HepG2 (cell line): Measurements from ENCODE around the gene KCNMB2. TPM values are rescaled to one million over a fixed set of nuclear protein-coding genes. Genes with fewer than 3 reads are reported as not detected.

Source experiments
- ATAC-seq: fragments of 200-7000 bp; cut with Tn5 transposase; 3 replicates; pipeline ENCODE4 v1.9.1; 2020; ENCODE audit warnings: mild to moderate bottlenecking, moderate library complexity
- BruUV-seq: library from RNA; stranded (reverse); fragments of 400-500 nt; replicated peaks from 2 replicates; lab custom pipeline; 2021; lab: Mats Ljungman, UMichigan
- CTCF ChIA-PET: fragments of 300-600 bp; formaldehyde crosslinking; extraction: SDS; loops from one replicate; lab custom pipeline; 2021; ENCODE audit warnings: low total read pairs, inconsistent platforms, low intra/inter-chr PET ratio; lab: Yijun Ruan, JAX
- POLR2A ChIA-PET: fragments of 350-600 bp; sonication (Branson Sonifier 250); formaldehyde crosslinking; loops from one replicate; lab custom pipeline; 2020; ENCODE audit warnings: antibody characterized with exemption, inconsistent platforms; lab: Yijun Ruan, JAX
- DNase-seq: peaks from one replicate; pipeline ENCODE4 v3.0.0-alpha.2; 2015; ENCODE audit warnings: low spot score
- FAIRE-seq: peaks from 3 replicates; lab custom pipeline; 2011; peaks lifted over from hg19 to GRCh38; lab: Jason Lieb, UNC
- H2AFZ ChIP-seq: one replicate; pipeline ENCODE4 v1.6.1; 2011; ENCODE audit warnings: low read length, inconsistent platforms
- H3K27ac ChIP-seq: fragments of 300-600 bp; 3 replicates; pipeline ENCODE4 v1.8.0; 2011; ENCODE audit warnings: mixed run types, mild to moderate bottlenecking, mixed read lengths, low read length, inconsistent platforms; ENCODE audit not compliant: insufficient read depth; ENCODE audit errors: extremely low read length
- H3K27me3 ChIP-seq, 2 experiments: fragments of 200-600 bp in 1 of 2; 2 replicates in 1 of 2; 3 replicates in 1 of 2; pipeline versions ENCODE4 v1.6.0 to v1.8.0; 2011; ENCODE audit warnings: low read length in 2 of 2, mild to moderate bottlenecking in 2 of 2, moderate library complexity in 2 of 2, inconsistent platforms in 1 of 2; ENCODE audit not compliant: insufficient read depth in 2 of 2, control insufficient read depth in 1 of 2
- H3K36me3 ChIP-seq, 2 experiments: fragments of 200-600 bp in 1 of 2; replicated peaks in 1 of 2; 2 replicates in 1 of 2; 3 replicates in 1 of 2; pipeline versions ENCODE4 v1.5.1 to v1.8.0; 2011; ENCODE audit warnings: low read length in 2 of 2, inconsistent platforms in 1 of 2; ENCODE audit not compliant: insufficient read depth in 2 of 2, control insufficient read depth in 1 of 2
- H3K4me1 ChIP-seq: 2 replicates; pipeline ENCODE4 v1.5.1; 2012; ENCODE audit warnings: low read length, inconsistent platforms; ENCODE audit not compliant: insufficient read depth
- H3K4me2 ChIP-seq: 2 replicates; pipeline ENCODE4 v1.6.0; 2011; ENCODE audit warnings: low read depth, low read length, inconsistent platforms
- H3K4me3 ChIP-seq, 3 experiments: fragments of 200-600 bp in 1 of 3; sonication (generic), shearing (Covaris generic) in 1 of 3; replicated peaks in 1 of 3; 2 replicates each; pipeline ENCODE4 v1.5.1; 2011 to 2016; ENCODE audit warnings: low read length in 3 of 3, inconsistent platforms in 2 of 3, low read depth in 2 of 3, mild to moderate bottlenecking in 2 of 3, control low read depth in 1 of 3, mixed read lengths in 1 of 3; ENCODE audit not compliant: insufficient read depth in 1 of 3
- H3K79me2 ChIP-seq: one replicate; pipeline ENCODE4 v1.6.1; 2011; ENCODE audit warnings: low read length, inconsistent platforms; ENCODE audit not compliant: insufficient read depth
- H3K9ac ChIP-seq: 2 replicates; pipeline ENCODE4 v1.6.0; 2011; ENCODE audit warnings: mild to moderate bottlenecking, low read depth, low read length, inconsistent platforms; ENCODE audit not compliant: insufficient read depth
- H3K9me3 ChIP-seq: 2 replicates; pipeline ENCODE4 v1.5.1; 2012; ENCODE audit warnings: mild to moderate bottlenecking, low read length
- H4K20me1 ChIP-seq: 2 replicates; pipeline ENCODE4 v1.6.0; 2011; ENCODE audit warnings: inconsistent platforms, mild to moderate bottlenecking, low read length, moderate library complexity; ENCODE audit not compliant: insufficient read depth
- FOXC1 ChIP-seq: sonication (generic); formaldehyde crosslinking; IDR thresholded peaks from 2 replicates; pipeline ENCODE4 v1.8.0; 2022; ENCODE audit warnings: mild to moderate bottlenecking, missing genetic modification reagents, borderline replicate concordance
- MAFF ChIP-seq: IDR thresholded peaks from 2 replicates; pipeline ENCODE4 v1.6.1; 2011; ENCODE audit warnings: low read depth, low read length, improper control_type of control experiment
- MAFK ChIP-seq, 2 experiments: IDR thresholded peaks in 1 of 2; conservative IDR thresholded peaks in 1 of 2; 2 replicates each; pipeline ENCODE4 v1.6.1; 2011; ENCODE audit warnings: improper control_type of control experiment in 2 of 2, low read length in 2 of 2
- RCOR2 ChIP-seq: IDR thresholded peaks from 2 replicates; pipeline ENCODE4 v1.6.1; 2016; ENCODE audit warnings: missing biosample characterization, missing genetic modification reagents
- SALL2 ChIP-seq: sonication (generic); formaldehyde crosslinking; IDR thresholded peaks from 2 replicates; pipeline ENCODE4 v1.8.1; 2023; ENCODE audit warnings: mild to moderate bottlenecking, missing genetic modification reagents, inconsistent platforms
- ZNF274 ChIP-seq: sonication (generic); formaldehyde crosslinking; IDR thresholded peaks from 2 replicates; pipeline ENCODE4 v1.5.1; 2020; ENCODE audit warnings: mild to moderate bottlenecking, missing genetic modification reagents
- ZNF775 ChIP-seq: sonication (generic); formaldehyde crosslinking; IDR thresholded peaks from 2 replicates; pipeline ENCODE4 v1.4.0; 2020; ENCODE audit warnings: missing genetic modification reagents, mild to moderate bottlenecking, moderate library complexity, borderline replicate concordance
- WGBS: methylation state at CpG from one replicate; pipeline ENCODE4 v1.1.6; 2017; ENCODE audit warnings: low lambda C conversion rate; 5-methylcytosine and 5-hydroxymethylcytosine counted together
- in situ Hi-C: cut with HindIII; loops from 2 replicates; pipeline ENCODE4 v1.10.0; 2017; ENCODE audit warnings: low pct_unique_long_range_greater_than_20kb; ENCODE audit not compliant: extremely low pct_ligation_motif_present
- intact Hi-C: fragments of 100-400 bp; cut with micrococcal nuclease; formaldehyde crosslinking; loops from one replicate; pipeline ENCODE4 v1.10.0; 2022; ENCODE audit not compliant: unreplicated experiment
- polyA plus RNA-seq, 8 experiments: library from polyadenylated mRNA; depleted of rRNA in 3 of 8; stranded (reverse) in 7 of 8; unstranded in 1 of 8; fragments of >200 nt; fragmentation: Illumina TruSeq in 4 of 8; extraction: Trizol in 4 of 8; gene quantifications; 2 replicates each; pipeline versions ENCODE4 v1.2.1 to v1.2.3, GENCODE V29; 2011 to 2016; ENCODE audit warnings: low read depth in 4 of 8, missing spikeins in 1 of 8, mixed read lengths in 1 of 8; ENCODE audit not compliant: insufficient read depth in 1 of 8
- total RNA-seq, 5 experiments: library from RNA; depleted of rRNA; stranded (reverse); fragments of >200 nt; fragmentation: Illumina TruSeq; extraction: Trizol; gene quantifications; 2 replicates each; pipeline ENCODE4 v1.2.3, GENCODE V29; 2016; ENCODE audit warnings: low read depth in 1 of 5
- TF ChIP-seq, protein P1 (sequence below): IDR thresholded peaks from 2 replicates; pipeline ENCODE4 v1.6.1; 2016; ENCODE audit warnings: mild to moderate bottlenecking, missing biosample characterization, missing genetic modification reagents

The KCNMB2 gene
- total and polyA plus RNA-seq, 2 of the 13 experiments (the other 11 are each of a cell fraction or from before 2014, with no cell fraction given), result not detected

GRCh38 chr3:178752843-178753242, 216.6 kb downstream of the KCNMB2 start:
- Histone ChIP-seq H3K79me2 (no peaks in the 10 kb centered on the region), H3K4me2 (no peak overlapping the region), H3K36me3 (no peaks in the 10 kb centered on the region), H4K20me1 (no peaks in the 10 kb centered on the region), H2AFZ (no peak overlapping the region), H3K27ac (no peak overlapping the region), H3K9ac (no peak overlapping the region), H3K4me3 (no peak overlapping the region), H3K4me1 (no peaks in the 10 kb centered on the region), H3K27me3 (no peaks in the 10 kb centered on the region; a peak in 1 of 5 replicates), H3K9me3 (no peaks in the 10 kb centered on the region)
- DNase-seq (no peak), FAIRE-seq (no peak), ATAC-seq (no peak)
- WGBS, result 25% methylated on average over 2 of the region's 2 CpGs
- TF ChIP-seq MAFF (peak; percentile 71), SALL2 (CRISPR knock-in tag) (no peak), RCOR2 (no peak), MAFK (conservative IDR thresholded peaks at IDR 0.05 in 1 of 2, IDR thresholded peaks at IDR 0.05 in 1 of 2; ENCODE audit: low read length in 2 of 2) (peak; percentile 65 to 76), FOXC1 (CRISPR knock-in tag) (no peak)
- no TSS peak for BruUV-seq
- ChIA-PET CTCF (no interaction called here), POLR2A (no interaction called here)
- intact Hi-C loops, result no loop called here
- in situ Hi-C loops, result no loop called here

DNA sequence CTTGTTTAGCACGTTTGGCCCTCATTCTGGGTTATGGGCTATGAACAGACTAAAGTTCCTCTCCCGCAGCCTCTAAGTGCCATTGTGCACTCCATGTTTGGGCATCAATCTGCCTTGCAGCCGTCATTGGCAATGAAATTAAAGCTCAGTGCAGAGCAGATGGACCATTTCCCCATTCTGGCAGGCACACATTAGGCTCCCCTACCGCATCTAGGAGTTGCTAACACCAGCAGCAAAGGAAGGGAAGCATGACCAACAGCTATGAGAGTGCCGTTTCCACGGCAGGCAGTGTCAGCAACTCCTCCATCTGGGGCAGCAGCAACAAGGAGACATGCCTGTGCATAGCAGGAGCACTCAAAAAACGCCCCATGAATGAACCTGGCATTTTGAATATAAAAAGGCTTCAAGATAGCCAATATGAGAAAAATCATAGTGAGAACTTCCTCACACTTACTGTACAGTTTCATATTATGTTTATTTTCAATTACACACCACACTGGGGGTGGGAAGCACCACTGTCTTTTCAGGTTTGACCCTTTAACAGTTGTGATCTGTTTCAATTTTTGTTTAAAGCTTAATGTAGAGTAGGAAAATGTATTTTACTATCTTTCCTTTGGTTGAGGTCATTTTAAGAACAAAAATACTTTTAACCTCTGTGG, 218.7 kb downstream of the KCNMB2 start:
- CTCF ChIA-PET, result no interaction called here
- in situ Hi-C loops, result no loop called here

More for the DNA sequence above, 218.7 kb downstream of the KCNMB2 start:
- H3K4me3 ChIP-seq, result no peak overlapping the region
- H3K9ac ChIP-seq, result no peak overlapping the region
- H3K27ac ChIP-seq, result no peak overlapping the region
- intact Hi-C loops, result no loop called here
- H3K4me2 ChIP-seq, result no peak overlapping the region
- H3K27me3 ChIP-seq, result no peaks in the 10 kb centered on the region; a peak in 1 of 5 replicates
- no peak overlapping the region for H2AFZ ChIP-seq
- no peaks in the 10 kb centered on the region for H3K9me3 ChIP-seq
- 0% methylated on average over 3 of the region's 7 CpGs for WGBS
- H3K4me1 ChIP-seq, result no peaks in the 10 kb centered on the region
- H3K79me2 ChIP-seq, result no peaks in the 10 kb centered on the region
- DNase-seq, result no peak
- POLR2A ChIA-PET, result no interaction called here
- ATAC-seq, result no peak
- no peak for TF ChIP-seq ZNF274 (CRISPR knock-in tag)
- TF ChIP-seq ZNF775, result no peak
- TF ChIP-seq, protein P1, sequence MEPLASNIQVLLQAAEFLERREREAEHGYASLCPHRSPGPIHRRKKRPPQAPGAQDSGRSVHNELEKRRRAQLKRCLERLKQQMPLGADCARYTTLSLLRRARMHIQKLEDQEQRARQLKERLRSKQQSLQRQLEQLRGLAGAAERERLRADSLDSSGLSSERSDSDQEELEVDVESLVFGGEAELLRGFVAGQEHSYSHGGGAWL (CRISPR knock-in tag), result no peak
- TF ChIP-seq, all 625 proteins: peak for 0
- FAIRE-seq, result no peak
- no peaks in the 10 kb centered on the region for H3K36me3 ChIP-seq
- H4K20me1 ChIP-seq, result no peaks in the 10 kb centered on the region
- BruUV-seq, result no TSS peak
